Measurements from ENCODE around the gene CCNG1.
"Not testable (repeated sequence)": the region's sequence is repeated elsewhere in the genome, so short reads cannot be mapped to it uniquely, and the experiment has no call there.

CCNG1 gene

GRCh38 chr5:163445345-163445744 is 8.0 kb downstream of the CCNG1 start:
- DNase-seq = no peak

DNA sequence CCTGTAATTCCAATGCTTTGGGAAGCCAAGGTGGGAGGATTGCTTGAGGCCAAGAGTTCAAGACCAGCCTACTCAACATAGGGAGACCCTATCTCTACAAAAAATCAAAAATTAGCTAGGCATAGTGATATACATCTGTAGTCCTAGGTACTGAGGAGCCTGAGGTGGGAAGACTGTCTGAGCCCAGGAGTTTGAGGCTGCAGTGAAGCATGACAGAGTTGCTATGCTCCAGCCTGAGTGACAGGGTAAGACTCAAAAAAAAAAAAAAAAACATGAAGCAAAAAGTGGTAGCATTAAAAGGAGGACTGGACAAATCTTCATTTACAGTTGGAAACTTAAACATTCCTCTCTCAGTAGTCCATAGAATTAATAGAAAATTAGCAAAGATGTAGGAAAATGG is 9.8 kb downstream of the CCNG1 start:
- no peak for DNase-seq

DNA sequence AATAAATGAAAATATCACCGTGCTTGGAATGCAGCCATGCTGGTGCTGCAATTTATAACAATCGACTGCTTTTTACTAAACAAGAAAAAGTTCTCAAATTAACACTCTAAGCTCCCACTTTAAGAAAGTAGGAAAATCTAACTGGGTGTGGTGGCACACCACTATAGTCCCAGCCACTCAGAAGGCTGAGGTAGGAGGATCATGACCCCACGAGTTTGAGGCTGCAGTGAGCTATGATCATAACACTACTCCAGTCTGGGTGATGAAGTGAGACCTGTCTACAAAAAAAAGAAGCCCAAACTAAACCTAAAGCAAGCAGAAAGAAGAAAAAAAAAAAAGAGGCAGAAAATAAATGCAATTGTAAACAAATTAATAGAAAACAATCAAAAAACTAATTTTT is 10.5 kb downstream of the CCNG1 start:
- DNase-seq = no peak

DNA sequence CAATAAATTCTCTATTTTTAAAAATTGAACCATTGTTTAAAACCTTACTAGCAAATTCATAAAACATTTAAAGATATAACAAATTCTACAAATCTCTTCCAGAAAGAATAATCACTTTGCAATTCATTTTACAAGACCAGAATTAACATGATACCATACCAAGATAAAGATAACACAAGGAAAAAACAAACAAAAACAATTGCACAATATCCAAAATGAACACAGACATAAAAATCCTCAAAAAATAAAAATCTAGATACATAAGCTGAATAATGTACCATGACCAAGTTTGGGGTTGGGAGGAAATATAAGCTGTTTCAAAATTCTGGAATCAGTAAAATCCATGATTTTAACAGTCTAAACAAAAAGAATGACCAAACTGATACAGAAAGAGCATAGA is 11.1 kb downstream of the CCNG1 start:
- DNase-seq = no peak

GRCh38 chr5:163451489-163451888 is 14.1 kb downstream of the CCNG1 start:
- no peak for DNase-seq

DNA sequence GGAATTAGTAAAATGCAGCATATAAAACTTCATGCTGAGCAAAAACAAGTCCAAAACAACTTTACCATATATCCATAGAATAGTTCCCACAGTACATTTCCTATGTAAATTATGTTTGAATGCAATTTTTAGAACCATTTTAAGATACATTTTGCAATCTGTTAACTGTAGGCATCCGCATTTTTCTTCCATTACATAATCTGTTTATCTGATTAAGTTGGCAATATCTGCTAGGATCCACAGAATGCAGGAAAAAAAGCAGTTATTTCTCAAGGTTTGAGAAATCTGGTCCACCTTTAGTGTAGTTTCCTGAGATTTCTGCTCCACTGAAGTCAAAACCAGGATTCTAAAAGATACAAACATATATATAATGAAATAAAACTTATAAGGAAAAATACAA is 16.3 kb downstream of the CCNG1 start:
- no peak for DNase-seq

- not testable (repeated sequence) for DNase-seq
These were observed 18.0 kb downstream of the CCNG1 start for GRCh38 chr5:163455406-163455805.

- DNase-seq = no peak
These were observed 18.7 kb downstream of the CCNG1 start for GRCh38 chr5:163456029-163456589.

DNA sequence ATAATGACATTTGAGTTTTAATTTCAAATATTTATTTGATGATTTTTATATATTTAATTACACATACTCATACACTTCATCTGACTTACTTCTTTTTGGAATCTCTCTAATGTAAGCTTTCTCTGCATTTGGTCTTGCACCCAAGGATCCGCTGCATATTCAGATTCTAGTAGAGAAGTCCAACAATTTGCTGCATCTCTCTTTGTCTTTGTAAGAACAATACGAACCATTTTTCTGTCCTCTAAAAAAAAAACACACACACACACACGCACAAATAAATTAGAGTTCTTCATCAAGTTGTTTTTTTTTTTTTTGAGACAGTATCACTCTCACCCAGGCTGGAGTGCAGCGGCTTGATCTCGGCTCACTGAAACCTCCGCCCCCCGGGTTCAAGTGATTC is 19.4 kb downstream of the CCNG1 start:
- no peak for DNase-seq

DNA sequence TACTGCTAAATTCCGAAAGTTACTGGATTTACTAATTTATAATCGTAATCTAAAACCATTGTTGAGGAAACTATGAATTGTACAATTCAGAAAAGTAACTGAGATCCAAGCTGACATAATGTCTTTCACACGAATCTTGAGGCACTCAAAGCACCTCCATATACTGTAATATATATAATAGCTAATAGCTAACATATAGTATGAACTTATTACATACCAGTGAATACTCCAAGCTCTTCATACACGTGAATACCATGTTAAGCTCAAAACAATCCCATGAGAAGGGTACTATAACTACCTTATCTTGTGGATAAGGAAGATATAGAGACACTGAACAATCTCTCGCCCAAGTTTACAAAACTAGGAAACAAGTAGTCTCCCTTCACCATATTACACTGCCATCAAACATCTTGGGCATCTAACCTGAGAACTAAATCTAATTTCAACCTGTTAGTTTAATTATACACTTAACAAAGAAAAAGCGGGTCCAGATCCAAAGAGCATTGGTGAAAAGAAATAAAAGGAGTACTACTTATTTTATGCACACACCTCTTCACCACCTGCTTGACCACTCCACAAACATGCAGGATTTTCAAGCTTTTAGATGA is 21.5 kb downstream of the CCNG1 start:
- DNase-seq = no peak

GRCh38 chr5:163459462-163459818 is 22.0 kb downstream of the CCNG1 start:
- DNase-seq = no peak

DNA sequence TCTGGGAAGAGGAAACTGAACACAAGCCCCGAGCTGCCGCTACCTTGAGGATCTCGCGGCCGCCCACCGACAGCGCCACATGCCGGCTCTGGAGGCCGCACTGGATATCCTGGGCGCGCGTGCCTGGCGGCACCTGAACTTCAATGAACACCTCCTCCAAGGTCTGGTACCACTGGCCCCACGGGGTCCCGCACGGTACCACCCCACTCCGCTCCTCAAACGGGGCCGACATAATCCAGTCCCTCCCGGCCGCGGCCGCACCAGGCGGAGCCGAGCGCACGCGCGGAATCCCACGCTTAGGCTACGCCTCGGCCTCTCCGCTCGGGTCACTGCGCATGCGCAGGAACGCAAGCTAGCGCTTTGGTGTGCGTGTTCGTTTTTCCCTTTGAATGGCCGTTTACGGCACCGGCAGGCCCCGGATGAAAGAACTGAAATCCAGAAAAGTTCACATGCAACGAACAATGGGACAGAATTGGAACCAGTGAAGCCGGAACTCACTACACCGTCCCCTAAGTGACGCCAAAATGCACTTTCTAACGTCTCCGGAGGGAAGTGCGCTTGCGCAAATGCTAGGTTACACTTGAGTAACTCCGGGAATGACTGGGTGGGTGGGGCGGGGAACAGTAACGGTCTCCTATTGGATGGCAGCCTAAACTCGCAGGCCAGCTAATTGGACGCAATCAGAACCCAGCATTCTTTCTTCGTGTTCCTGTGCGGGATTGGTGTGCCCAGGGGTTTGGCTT is 22.6 kb downstream of the CCNG1 start, which contains the start of gene NUDCD2:
Gene NUDCD2, minus strand, starts transcription at position 284 of the 743 bp plus-strand sequence. Its CDS starts 52 bp downstream, at position 232.
- DNase-seq = peak; percentile 96

DNA sequence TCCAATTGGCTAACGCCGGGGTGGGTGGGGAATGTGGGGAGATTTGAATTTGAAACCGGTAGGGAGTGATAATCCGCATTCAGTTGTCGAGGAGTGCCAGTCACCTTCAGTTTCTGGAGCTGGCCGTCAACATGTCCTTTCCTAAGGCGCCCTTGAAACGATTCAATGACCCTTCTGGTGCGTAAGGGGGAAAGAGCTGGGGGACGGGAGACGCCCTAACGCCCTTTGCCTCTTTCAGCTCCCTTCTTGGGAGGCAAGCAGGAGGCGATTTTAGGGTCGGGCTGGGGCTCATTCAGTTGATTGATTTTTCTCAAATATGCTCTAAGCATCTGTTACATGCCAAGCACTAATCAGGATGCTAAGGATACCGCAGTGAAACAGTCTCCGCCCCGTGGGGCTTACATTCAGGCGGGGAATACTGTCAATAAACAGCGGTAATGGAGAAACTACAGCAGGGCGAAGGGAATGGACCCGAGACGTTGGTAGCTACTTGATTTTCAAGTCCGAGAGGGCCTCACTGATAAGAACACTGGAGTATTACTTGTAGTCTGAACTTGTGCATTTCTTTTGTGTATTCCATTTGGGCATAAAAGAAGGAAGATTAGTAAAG is 23.3 kb downstream of the CCNG1 start, which contains the start of gene HMMR:
Gene HMMR, plus strand, starts transcription at position 71 of the 610 bp plus-strand sequence. Its CDS starts 61 bp downstream, at position 132.
- DNase-seq = no peak

DNA sequence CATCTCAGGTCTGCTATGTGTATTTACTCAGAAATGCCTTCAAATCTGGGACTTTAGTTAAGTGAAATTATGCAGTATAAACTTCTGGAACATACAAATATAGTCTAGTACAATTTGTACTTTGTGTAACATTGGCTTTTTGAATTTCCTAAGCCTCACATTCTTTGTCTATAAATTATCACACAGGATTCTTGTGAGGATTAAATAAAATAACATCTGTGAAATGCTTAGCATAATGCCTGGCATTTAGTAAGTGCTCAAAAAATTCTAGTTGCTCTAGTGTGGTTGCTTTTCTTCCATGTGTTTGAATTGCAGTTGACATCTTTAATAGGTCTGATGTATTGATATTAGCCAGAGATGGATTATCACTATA is 25.7 kb downstream of the CCNG1 start:
- no peak for DNase-seq

- no peak for DNase-seq
These were observed 30.3 kb downstream of the CCNG1 start for GRCh38 chr5:163467682-163468081.

DNA sequence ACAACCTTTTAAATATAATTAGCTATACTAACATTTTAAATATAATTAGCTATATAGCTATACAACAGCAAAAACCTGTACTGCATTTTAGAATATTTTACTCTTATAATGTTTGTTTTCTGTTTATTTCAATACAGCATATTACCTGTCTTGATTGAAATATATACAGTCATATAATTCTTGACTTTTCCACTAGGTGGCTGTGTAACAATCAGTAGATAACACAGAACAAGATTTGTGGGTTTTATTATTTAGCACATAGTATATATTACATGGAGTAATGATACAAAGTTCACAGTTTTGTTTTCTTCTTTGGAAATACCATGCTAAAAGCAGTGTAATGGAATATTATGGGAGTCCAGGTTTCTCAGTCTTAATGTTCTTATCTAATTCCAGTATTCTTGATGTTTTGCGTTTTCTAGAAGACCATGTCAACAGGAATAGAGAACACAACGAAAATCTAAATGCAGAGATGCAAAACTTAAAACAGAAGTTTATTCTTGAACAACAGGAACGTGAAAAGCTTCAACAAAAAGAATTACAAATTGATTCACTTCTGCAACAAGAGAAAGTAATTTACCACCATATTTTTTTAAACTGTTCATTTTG is 36.3 kb downstream of the CCNG1 start:
- no peak for DNase-seq

DNA sequence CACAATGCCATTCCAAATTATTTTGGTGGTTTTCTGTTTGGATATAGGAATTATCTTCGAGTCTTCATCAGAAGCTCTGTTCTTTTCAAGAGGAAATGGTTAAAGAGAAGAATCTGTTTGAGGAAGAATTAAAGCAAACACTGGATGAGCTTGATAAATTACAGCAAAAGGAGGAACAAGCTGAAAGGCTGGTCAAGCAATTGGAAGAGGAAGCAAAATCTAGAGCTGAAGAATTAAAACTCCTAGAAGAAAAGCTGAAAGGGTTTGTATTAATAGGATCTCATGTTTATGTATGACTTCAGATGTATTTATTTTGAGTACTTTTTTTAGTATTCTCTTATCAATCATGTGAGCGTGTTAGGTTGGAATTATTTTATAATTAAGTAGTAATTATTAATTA is 38.0 kb downstream of the CCNG1 start:
- no peak for DNase-seq

DNA sequence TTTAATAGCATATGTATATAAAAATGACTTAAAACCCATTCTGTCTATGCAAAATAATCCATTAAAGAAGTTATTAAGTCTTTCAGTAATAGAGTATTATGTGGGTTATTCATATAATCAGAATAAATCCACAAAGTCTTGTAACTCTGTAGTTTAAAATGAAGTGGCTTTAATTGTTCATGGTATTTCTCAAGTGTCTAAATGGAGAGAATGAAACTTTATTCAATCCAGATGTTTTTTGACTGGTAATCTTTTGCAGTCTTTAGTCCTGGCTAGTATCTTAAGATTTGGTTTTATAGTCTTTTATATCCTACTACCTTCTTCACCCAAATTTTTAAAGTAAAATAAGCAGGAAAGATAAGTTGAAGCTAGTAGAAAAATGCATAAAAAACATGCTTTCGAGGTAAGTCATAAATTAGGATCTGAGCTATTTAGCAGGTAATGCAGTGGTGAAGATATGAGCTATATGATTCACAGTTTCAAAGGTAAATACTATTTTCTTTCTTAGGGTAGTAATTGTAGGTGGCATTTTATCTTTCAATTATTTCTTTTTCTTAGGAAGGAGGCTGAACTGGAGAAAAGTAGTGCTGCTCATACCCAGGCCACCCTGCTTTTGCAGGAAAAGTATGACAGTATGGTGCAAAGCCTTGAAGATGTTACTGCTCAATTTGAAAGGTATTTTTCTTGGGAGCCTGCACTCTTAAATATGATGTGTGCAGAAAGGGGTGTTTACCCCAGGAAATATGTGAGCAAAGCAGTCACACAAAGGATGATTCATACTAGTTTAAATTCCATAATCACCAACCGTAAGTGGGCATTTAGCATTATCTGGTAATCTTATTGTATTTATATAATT is 41.0 kb downstream of the CCNG1 start:
- no peak for DNase-seq

- no peak for DNase-seq
These were observed 41.5 kb downstream of the CCNG1 start for GRCh38 chr5:163478982-163479271.

DNA sequence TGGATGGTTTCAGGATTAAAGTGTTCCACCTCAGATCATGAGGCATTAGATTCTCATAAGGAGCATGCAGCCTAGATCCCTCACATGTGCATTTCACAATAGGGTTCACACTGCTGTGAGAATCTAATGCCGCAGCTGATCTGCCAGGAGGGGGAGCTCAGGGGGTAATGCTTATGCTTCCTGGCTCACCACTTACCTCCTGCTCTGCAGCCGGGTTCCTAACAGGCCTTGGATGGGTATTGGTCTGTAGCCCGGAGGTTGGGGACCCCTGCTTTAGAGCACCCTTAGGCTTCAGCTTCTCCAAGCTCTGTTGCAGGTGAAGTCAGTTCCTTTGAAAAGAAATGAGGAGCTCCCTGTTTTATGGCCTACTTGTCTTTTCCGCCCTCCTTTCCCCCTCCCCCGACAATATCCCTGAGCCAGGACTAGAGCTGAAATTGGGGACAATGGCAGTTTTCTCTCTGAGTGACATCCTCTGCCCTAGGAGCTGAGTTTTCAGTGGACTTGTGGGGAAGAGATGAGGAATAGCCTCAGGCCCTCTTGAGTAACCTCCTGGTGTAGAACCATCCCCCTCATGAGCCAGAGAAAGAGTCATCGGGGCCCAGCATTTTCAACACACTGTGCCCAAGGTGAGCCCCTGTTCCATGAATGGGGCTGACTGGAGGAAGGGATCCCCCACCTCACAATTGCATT is 51.8 kb downstream of the CCNG1 start:
- DNase-seq = no peak

GRCh38 chr5:163489745-163490075 is 52.3 kb downstream of the CCNG1 start:
- DNase-seq = no peak
